ENCODE measurements around the gene ATG2A.

GRCh38 chr11:64913171-64913727 lies 3.8 kb downstream of the ATG2A start:
- no peak for TF ChIP-seq POLR2A (IDR thresholded peaks at IDR 0.05)
- no peak for TF ChIP-seq CTCF (IDR thresholded peaks at IDR 0.05)
